ENCODE measurements around the gene KIF20B. TPM values are rescaled to one million over a fixed set of nuclear protein-coding genes. Genes with fewer than 3 reads are reported as not detected.
"Not testable (repeated sequence)": the region's sequence is repeated elsewhere in the genome, so short reads cannot be mapped to it uniquely, and the experiment has no call there.

Gene KIF20B
- total RNA-seq, 1 experiment from 2014 or later, result 34.5 TPM

DNA sequence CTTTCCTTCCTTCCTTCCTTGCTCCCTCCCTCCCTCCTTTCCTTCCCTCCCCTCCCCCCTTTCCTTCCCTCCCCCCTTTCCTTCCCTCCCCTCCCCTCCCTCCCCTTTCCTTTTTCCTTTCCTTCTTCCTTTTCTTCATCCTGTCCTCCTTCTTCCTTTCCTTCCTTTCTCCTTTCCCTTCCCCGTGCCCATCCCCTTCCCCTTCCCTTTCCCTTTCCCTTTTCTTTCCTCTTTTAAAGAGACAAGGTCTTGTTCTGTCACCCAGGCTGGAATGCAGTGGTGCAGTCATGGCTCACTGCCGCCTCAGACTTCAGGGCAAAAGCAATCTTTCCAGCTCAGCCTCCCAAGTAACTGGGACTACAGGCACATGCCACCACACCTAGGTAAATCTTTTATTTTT lies 54.0 kb downstream of the KIF20B start:
- Histone ChIP-seq H3K27ac (no peak overlapping the region), H2AFZ (no peak overlapping the region), H3F3A (ENCODE audit: insufficient read depth, low read depth) (no peaks in the 10 kb centered on the region), H3K4me1 (replicated peaks; ENCODE audit: insufficient read depth) (no peaks in the 10 kb centered on the region), H3K79me2 (ENCODE audit: low read depth) (no peaks in the 10 kb centered on the region), H3K4me3 (no peak overlapping the region), H3K9me2 (ENCODE audit: insufficient read depth) (no peaks in the 10 kb centered on the region), H3K9me3 (ENCODE audit: insufficient read depth, low read depth) (no peaks in the 10 kb centered on the region), H3K27me3 (ENCODE audit: insufficient read depth, low read depth) (no peaks in the 10 kb centered on the region), H4K20me1 (ENCODE audit: insufficient read depth) (no peaks in the 10 kb centered on the region), H3K4me2 (no peak overlapping the region), H3K36me3 (ENCODE audit: low read depth) (no peaks in the 10 kb centered on the region; the same call in 1 of the 2 replicates)
- ChIA-PET POLR2A (ENCODE audit: unreplicated experiment) (interaction anchor here (0.5 kb wide), 1 partner anchor 112 kb away, joined by 3 read pairs; no protein-coding TSS in a partner anchor), CTCF (no interaction called here)
- no TSS peak for BruUV-seq (replicated peaks)
- DNase-seq, result no peak
- intact Hi-C loops (cut with micrococcal nuclease; ENCODE audit: unreplicated experiment), result no loop called here
- no peak for TF ChIP-seq EZH2 (IDR thresholded peaks at IDR 0.05; ENCODE audit: low read depth)
- TF ChIP-seq, protein P1, sequence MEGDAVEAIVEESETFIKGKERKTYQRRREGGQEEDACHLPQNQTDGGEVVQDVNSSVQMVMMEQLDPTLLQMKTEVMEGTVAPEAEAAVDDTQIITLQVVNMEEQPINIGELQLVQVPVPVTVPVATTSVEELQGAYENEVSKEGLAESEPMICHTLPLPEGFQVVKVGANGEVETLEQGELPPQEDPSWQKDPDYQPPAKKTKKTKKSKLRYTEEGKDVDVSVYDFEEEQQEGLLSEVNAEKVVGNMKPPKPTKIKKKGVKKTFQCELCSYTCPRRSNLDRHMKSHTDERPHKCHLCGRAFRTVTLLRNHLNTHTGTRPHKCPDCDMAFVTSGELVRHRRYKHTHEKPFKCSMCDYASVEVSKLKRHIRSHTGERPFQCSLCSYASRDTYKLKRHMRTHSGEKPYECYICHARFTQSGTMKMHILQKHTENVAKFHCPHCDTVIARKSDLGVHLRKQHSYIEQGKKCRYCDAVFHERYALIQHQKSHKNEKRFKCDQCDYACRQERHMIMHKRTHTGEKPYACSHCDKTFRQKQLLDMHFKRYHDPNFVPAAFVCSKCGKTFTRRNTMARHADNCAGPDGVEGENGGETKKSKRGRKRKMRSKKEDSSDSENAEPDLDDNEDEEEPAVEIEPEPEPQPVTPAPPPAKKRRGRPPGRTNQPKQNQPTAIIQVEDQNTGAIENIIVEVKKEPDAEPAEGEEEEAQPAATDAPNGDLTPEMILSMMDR (conservative IDR thresholded peaks at IDR 0.05), result no peak

GRCh38 chr10:89759531-89759930 lies 58.1 kb downstream of the KIF20B start:
- Histone ChIP-seq H3F3A (ENCODE audit: insufficient read depth, low read depth) (no peaks in the 10 kb centered on the region), H3K4me2 (no peak overlapping the region), H3K27me3 (ENCODE audit: insufficient read depth, low read depth) (no peaks in the 10 kb centered on the region), H4K20me1 (ENCODE audit: insufficient read depth) (no peaks in the 10 kb centered on the region), H3K9me2 (ENCODE audit: insufficient read depth) (no peaks in the 10 kb centered on the region), H3K9me3 (ENCODE audit: insufficient read depth, low read depth) (no peaks in the 10 kb centered on the region), H3K4me1 (replicated peaks; ENCODE audit: insufficient read depth) (no peaks in the 10 kb centered on the region), H2AFZ (no peak overlapping the region), H3K79me2 (ENCODE audit: low read depth) (no peaks in the 10 kb centered on the region), H3K4me3 (no peak overlapping the region), H3K36me3 (ENCODE audit: low read depth) (no peaks in the 10 kb centered on the region; the same call in 1 of the 2 replicates), H3K27ac (no peak overlapping the region)
- intact Hi-C loops (cut with micrococcal nuclease; ENCODE audit: unreplicated experiment), result no loop called here
- ChIA-PET POLR2A (ENCODE audit: unreplicated experiment) (no interaction called here), CTCF (no interaction called here)
- no peak for TF ChIP-seq EZH2 (IDR thresholded peaks at IDR 0.05; ENCODE audit: low read depth)
- TF ChIP-seq, protein P1 (conservative IDR thresholded peaks at IDR 0.05), result no peak
- BruUV-seq (replicated peaks), result no TSS peak
- DNase-seq, result no peak

GRCh38 chr10:89763671-89764070 lies 62.3 kb downstream of the KIF20B start:
- H3F3A ChIP-seq (ENCODE audit: insufficient read depth, low read depth); H3K4me1 ChIP-seq (replicated peaks; ENCODE audit: insufficient read depth); H3K79me2 ChIP-seq (ENCODE audit: low read depth); H3K27me3 ChIP-seq (ENCODE audit: insufficient read depth, low read depth); H3K36me3 ChIP-seq (ENCODE audit: low read depth); DNase-seq; H3K9me2 ChIP-seq (ENCODE audit: insufficient read depth); BruUV-seq (replicated peaks); POLR2A ChIA-PET (ENCODE audit: unreplicated experiment); H3K4me2 ChIP-seq; H3K27ac ChIP-seq; H3K4me3 ChIP-seq; H3K9me3 ChIP-seq (ENCODE audit: insufficient read depth, low read depth); intact Hi-C loops (cut with micrococcal nuclease; ENCODE audit: unreplicated experiment); H4K20me1 ChIP-seq (ENCODE audit: insufficient read depth); H2AFZ ChIP-seq; CTCF ChIA-PET: not testable (repeated sequence)

- Histone ChIP-seq H3K4me1 (replicated peaks; ENCODE audit: insufficient read depth) (no peaks in the 10 kb centered on the region), H2AFZ (no peak overlapping the region), H3K4me3 (no peak overlapping the region), H3K9me2 (ENCODE audit: insufficient read depth) (no peaks in the 10 kb centered on the region), H3K36me3 (ENCODE audit: low read depth) (0 out of 2 replicates have a peak, but pooled peaks cover 5% of the 10 kb centered on the region), H3K4me2 (no peak overlapping the region), H4K20me1 (ENCODE audit: insufficient read depth) (no peaks in the 10 kb centered on the region), H3K9me3 (ENCODE audit: insufficient read depth, low read depth) (no peaks in the 10 kb centered on the region), H3K27ac (no peak overlapping the region), H3K79me2 (ENCODE audit: low read depth) (no peaks in the 10 kb centered on the region), H3K27me3 (ENCODE audit: insufficient read depth, low read depth) (no peaks in the 10 kb centered on the region), H3F3A (ENCODE audit: insufficient read depth, low read depth) (no peaks in the 10 kb centered on the region)
- ChIA-PET POLR2A (ENCODE audit: unreplicated experiment) (no interaction called here), CTCF (no interaction called here)
- no peak for TF ChIP-seq EZH2 (IDR thresholded peaks at IDR 0.05; ENCODE audit: low read depth)
- TF ChIP-seq, protein P1 (conservative IDR thresholded peaks at IDR 0.05), result no peak
- DNase-seq, result no peak
- intact Hi-C loops (cut with micrococcal nuclease; ENCODE audit: unreplicated experiment), result no loop called here
- no TSS peak for BruUV-seq (replicated peaks)
These were observed 70.3 kb downstream of the KIF20B start for GRCh38 chr10:89771684-89772083.
